Stimulated activated memory B cell treated with anti-CD40 and anti-IgM and Interleukin-4, amounts not matched to agents 10 μg/mL and 1 μg/mL and 100 μg/mL, for 72 hours (primary cell): Measurements from ENCODE around the gene SWI5.
"Not testable (repeated sequence)": the region's sequence is repeated elsewhere in the genome, so short reads cannot be mapped to it uniquely, and the experiment has no call there.

ENCODE experiments used
- ATAC-seq: fragments of 150-1000 bp; cut with Tn5 transposase; 2 replicates; pipeline ENCODE4 v1.10.0; 2021
- H3K27ac Mint-ChIP-seq: one replicate; pipeline ENCODE4 v1.8.0; 2022; ENCODE audit warnings: mild to moderate bottlenecking, mixed read lengths
- H3K27me3 Mint-ChIP-seq: one replicate; pipeline ENCODE4 v1.8.0; 2022; ENCODE audit warnings: mixed read lengths
- H3K36me3 Mint-ChIP-seq: one replicate; pipeline ENCODE4 v1.8.0; 2022; ENCODE audit warnings: mixed read lengths
- H3K4me1 Mint-ChIP-seq: one replicate; pipeline ENCODE4 v1.8.0; 2022; ENCODE audit warnings: mixed read lengths
- H3K4me3 Mint-ChIP-seq: one replicate; pipeline ENCODE4 v1.8.0; 2022; ENCODE audit warnings: mild to moderate bottlenecking, moderate library complexity, mixed read lengths
- H3K9me3 Mint-ChIP-seq: one replicate; pipeline ENCODE4 v1.8.0; 2022; ENCODE audit warnings: mixed read lengths

Gene SWI5

DNA sequence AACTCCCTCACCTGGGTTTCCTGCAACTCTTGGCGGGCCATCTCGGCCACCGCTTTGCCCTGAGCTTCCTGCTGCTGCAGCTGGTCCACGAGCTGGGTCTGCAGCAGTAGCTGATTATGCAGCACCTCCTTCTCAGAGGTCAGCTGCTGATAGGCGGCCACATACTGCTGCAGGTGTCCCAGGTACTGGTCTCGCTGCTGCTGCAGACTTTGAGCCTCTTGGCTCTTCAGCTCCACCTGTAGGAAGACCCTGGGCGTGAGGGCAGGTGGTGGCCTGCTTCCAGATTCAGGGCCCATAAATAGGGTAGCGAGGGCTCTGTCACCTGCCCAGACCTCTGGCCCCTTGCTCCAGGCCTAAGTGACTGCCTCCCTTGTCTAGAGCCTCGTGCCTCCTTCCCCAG, 16.9 kb upstream of the SWI5 start:
- H3K4me3 Mint-ChIP-seq = no peak overlapping the region
- H3K9me3 Mint-ChIP-seq = no peaks in the 10 kb centered on the region
- H3K4me1 Mint-ChIP-seq = peaks cover 6% of the 10 kb centered on the region
- H3K27ac Mint-ChIP-seq = no peak overlapping the region
- H3K27me3 Mint-ChIP-seq = peaks cover 8% of the 10 kb centered on the region
- ATAC-seq = no peak
- H3K36me3 Mint-ChIP-seq = peaks cover 73% of the 10 kb centered on the region

- Mint-ChIP-seq H3K4me1 (peaks cover 3% of the 10 kb centered on the region), H3K4me3 (no peak overlapping the region), H3K27ac (no peak overlapping the region), H3K9me3 (no peaks in the 10 kb centered on the region), H3K36me3 (peaks cover 73% of the 10 kb centered on the region), H3K27me3 (no peaks in the 10 kb centered on the region)
- no peak for ATAC-seq
These were observed 15.7 kb upstream of the SWI5 start for GRCh38 chr9:128260340-128260739.

- H3K27ac Mint-ChIP-seq = no peak overlapping the region
- no peaks in the 10 kb centered on the region for H3K9me3 Mint-ChIP-seq
- no peak overlapping the region for H3K4me3 Mint-ChIP-seq
- H3K4me1 Mint-ChIP-seq = no peaks in the 10 kb centered on the region
- no peaks in the 10 kb centered on the region for H3K27me3 Mint-ChIP-seq
- no peak for ATAC-seq
- H3K36me3 Mint-ChIP-seq = peaks cover 78% of the 10 kb centered on the region
These were observed 13.4 kb upstream of the SWI5 start for GRCh38 chr9:128262687-128263086.

- Mint-ChIP-seq H3K27ac (no peak overlapping the region), H3K4me1 (no peaks in the 10 kb centered on the region), H3K9me3 (no peaks in the 10 kb centered on the region), H3K27me3 (no peaks in the 10 kb centered on the region), H3K4me3 (no peak overlapping the region), H3K36me3 (peaks cover 63% of the 10 kb centered on the region)
- ATAC-seq = no peak
These were observed 10.7 kb upstream of the SWI5 start for GRCh38 chr9:128265348-128265847.

GRCh38 chr9:128266868-128267590, 9.0 kb upstream of the SWI5 start:
- Mint-ChIP-seq H3K4me3 (no peak overlapping the region), H3K9me3 (no peaks in the 10 kb centered on the region), H3K36me3 (peaks cover 56% of the 10 kb centered on the region), H3K27ac (no peak overlapping the region), H3K27me3 (no peaks in the 10 kb centered on the region), H3K4me1 (no peaks in the 10 kb centered on the region)
- no peak for ATAC-seq

DNA sequence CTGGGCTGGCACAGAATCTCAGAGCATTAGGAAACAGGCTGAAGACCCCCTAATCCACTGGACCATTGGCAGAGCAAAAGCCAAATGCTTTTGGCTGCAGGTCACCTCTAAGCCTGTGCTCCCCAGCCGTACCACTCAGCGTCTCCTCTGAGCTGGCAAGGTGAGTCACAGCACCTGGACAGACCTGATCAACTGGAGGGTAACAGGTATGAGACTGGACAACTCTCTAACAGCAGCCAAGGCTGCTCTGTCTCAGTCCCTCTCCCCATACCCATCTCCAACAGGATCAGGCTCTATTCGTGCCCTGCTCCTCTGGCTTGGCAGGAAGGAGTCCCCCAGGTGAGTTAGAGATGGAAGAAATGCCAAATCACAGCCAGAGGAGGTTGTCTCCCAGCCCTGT, 5.0 kb upstream of the SWI5 start:
- Mint-ChIP-seq H3K4me1 (peaks cover 22% of the 10 kb centered on the region), H3K27ac (no peak overlapping the region), H3K4me3 (no peak overlapping the region)

DNA sequence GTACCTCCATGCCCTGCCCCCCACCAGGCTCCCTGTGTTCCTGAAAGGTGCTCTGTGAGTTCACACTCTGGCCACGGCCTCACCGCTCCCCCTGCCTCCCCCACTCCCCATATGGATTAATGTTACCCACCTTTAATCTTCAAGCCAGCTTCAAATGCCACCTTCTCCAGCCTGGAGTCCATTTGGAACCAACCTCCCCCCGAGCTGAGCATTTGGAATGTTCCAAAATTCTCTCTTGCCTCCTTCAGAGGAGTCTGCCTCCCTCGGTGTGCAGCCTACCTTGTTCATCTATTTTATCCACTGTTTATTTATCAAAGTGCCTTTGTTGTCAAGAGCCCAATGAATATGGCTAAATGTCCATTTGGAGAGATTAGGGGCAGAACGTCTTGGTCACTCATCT, 4.6 kb upstream of the SWI5 start:
- Mint-ChIP-seq H3K27ac (no peak overlapping the region), H3K4me1 (peaks cover 26% of the 10 kb centered on the region), H3K27me3 (no peaks in the 10 kb centered on the region), H3K4me3 (no peak overlapping the region), H3K9me3 (no peaks in the 10 kb centered on the region), H3K36me3 (peaks cover 38% of the 10 kb centered on the region)
- ATAC-seq = no peak

More for the DNA sequence above, 5.0 kb upstream of the SWI5 start:
- H3K27me3 Mint-ChIP-seq = no peaks in the 10 kb centered on the region
- peaks cover 42% of the 10 kb centered on the region for H3K36me3 Mint-ChIP-seq
- H3K9me3 Mint-ChIP-seq = no peaks in the 10 kb centered on the region
- no peak for ATAC-seq

- no peaks in the 10 kb centered on the region for H3K9me3 Mint-ChIP-seq
- no peak for ATAC-seq
- H3K36me3 Mint-ChIP-seq = peaks cover 17% of the 10 kb centered on the region
- H3K4me3 Mint-ChIP-seq = no peak overlapping the region
- peak overlapping the region; percentile 97 for H3K27ac Mint-ChIP-seq
- no peaks in the 10 kb centered on the region for H3K27me3 Mint-ChIP-seq
- peaks cover 39% of the 10 kb centered on the region for H3K4me1 Mint-ChIP-seq
These were observed 1.8 kb upstream of the SWI5 start for GRCh38 chr9:128274245-128274644.

- peak; percentile 82 for ATAC-seq
- H3K27me3 Mint-ChIP-seq = no peaks in the 10 kb centered on the region
- H3K36me3 Mint-ChIP-seq = peaks cover 17% of the 10 kb centered on the region
- H3K27ac Mint-ChIP-seq = peak within 1 kb of the TSS; percentile 97
- peak within 1 kb of the TSS; percentile 97 for H3K4me3 Mint-ChIP-seq
- H3K9me3 Mint-ChIP-seq = no peaks in the 10 kb centered on the region
- H3K4me1 Mint-ChIP-seq = peaks cover 44% of the 10 kb centered on the region
These were observed 673 bp upstream of the SWI5 start, which contains the start of gene GOLGA2 for GRCh38 chr9:128275198-128276007. Gene GOLGA2 (minus strand): TSS chr9:128276007. CDS start chr9:128275976, 31 bp downstream.

- no peaks in the 10 kb centered on the region for H3K9me3 Mint-ChIP-seq
- H3K27me3 Mint-ChIP-seq = no peaks in the 10 kb centered on the region
- peaks cover 45% of the 10 kb centered on the region for H3K4me1 Mint-ChIP-seq
- peaks cover 10% of the 10 kb centered on the region for H3K36me3 Mint-ChIP-seq
- no peak for ATAC-seq
- H3K27ac Mint-ChIP-seq = peak overlapping the region; percentile 97
- peak overlapping the region; percentile 97 for H3K4me3 Mint-ChIP-seq
These were observed 646 bp downstream of the SWI5 start for GRCh38 chr9:128276574-128277270.

DNA sequence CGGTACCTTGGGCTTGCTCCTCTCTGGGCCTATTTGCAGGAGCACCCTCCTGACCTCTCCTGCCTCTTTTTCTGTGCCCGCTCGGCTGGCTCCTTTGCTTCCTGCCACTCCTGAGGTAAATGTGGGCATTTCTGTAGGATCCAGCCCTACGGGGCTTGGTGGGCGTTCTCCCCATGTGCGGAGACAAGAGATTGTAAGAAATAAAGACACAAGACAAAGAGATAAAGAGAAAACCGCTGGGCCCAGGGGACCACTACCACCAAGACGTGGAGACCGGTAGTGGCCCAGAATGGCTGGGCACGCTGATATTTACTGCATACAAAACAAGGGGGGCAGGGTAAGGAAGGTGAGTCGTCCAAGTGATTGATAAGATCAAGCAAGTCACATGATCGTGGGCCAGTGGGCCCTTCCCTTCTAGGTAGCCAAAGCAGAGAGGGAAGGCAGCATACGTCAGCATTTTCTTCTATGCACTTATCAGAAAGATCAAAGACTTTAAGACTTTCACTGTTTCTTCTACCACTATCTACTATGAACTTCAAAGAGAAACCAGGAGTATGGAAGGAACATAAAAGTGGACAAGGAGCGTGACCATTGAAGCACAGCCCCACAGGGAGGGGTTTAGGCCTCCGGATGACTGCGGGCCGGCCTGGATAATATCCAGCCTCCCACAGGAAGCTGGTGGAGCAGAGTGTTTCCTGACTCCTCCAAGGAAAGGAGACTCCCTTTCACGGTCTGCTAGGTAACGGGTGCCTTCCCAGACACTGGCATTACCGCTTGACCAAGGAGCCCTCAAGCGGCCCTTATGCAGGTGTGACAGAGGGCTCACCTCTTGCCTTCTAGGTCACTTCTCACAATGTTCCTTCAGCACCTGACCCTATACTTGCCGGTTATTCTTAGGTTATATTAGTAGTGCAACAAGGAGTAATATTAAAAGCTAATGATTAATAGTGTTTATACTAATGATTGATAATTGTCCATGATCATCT, 3.3 kb downstream of the SWI5 start:
- H3K36me3 Mint-ChIP-seq, ATAC-seq, H3K4me3 Mint-ChIP-seq, H3K27me3 Mint-ChIP-seq, H3K27ac Mint-ChIP-seq, H3K9me3 Mint-ChIP-seq: not testable (repeated sequence)
- H3K4me1 Mint-ChIP-seq = peaks cover 33% of the 10 kb centered on the region

DNA sequence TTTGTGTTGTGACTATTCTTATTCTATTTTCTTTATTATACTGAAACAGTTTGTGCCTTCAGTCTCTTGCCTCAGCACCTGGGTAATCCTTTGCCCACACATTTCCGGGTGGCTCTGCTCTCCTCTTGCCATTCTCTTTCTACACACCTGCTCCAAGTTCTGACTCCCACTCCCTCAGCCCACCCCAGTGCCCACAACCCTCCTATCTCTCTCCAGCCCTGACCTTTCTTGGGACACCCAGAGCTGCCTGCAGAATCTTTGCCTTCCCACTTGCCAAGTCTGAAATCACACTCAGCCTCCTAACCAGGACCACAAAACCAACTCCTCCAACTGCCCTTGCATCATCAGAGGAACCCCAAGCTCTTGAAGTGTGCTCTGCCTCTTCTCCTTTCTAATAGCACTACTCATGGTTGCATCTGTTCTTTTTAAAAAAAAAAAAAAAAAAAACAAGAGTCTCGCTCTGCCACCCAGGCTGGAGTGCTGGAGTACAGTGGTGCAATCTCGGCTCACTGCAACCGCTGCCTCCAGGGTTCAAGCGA, 4.1 kb downstream of the SWI5 start:
- ATAC-seq = no peak
- H3K4me1 Mint-ChIP-seq = peaks cover 31% of the 10 kb centered on the region
- H3K9me3 Mint-ChIP-seq = no peaks in the 10 kb centered on the region
- no peak overlapping the region for H3K27ac Mint-ChIP-seq
- H3K4me3 Mint-ChIP-seq = no peak overlapping the region
- no peaks in the 10 kb centered on the region for H3K27me3 Mint-ChIP-seq
- peaks cover 5% of the 10 kb centered on the region for H3K36me3 Mint-ChIP-seq

- peaks cover 19% of the 10 kb centered on the region for H3K4me1 Mint-ChIP-seq
- no peak overlapping the region for H3K27ac Mint-ChIP-seq
- no peaks in the 10 kb centered on the region for H3K9me3 Mint-ChIP-seq
- no peak overlapping the region for H3K4me3 Mint-ChIP-seq
- no peaks in the 10 kb centered on the region for H3K27me3 Mint-ChIP-seq
- peaks cover 14% of the 10 kb centered on the region for H3K36me3 Mint-ChIP-seq
- ATAC-seq = no peak
These were observed 6.4 kb downstream of the SWI5 start for GRCh38 chr9:128282500-128282899.
